Measurements from ENCODE around the gene C16orf78.
"Not testable (repeated sequence)": the region's sequence is repeated elsewhere in the genome, so short reads cannot be mapped to it uniquely, and the experiment has no call there.

C16orf78 gene

DNA sequence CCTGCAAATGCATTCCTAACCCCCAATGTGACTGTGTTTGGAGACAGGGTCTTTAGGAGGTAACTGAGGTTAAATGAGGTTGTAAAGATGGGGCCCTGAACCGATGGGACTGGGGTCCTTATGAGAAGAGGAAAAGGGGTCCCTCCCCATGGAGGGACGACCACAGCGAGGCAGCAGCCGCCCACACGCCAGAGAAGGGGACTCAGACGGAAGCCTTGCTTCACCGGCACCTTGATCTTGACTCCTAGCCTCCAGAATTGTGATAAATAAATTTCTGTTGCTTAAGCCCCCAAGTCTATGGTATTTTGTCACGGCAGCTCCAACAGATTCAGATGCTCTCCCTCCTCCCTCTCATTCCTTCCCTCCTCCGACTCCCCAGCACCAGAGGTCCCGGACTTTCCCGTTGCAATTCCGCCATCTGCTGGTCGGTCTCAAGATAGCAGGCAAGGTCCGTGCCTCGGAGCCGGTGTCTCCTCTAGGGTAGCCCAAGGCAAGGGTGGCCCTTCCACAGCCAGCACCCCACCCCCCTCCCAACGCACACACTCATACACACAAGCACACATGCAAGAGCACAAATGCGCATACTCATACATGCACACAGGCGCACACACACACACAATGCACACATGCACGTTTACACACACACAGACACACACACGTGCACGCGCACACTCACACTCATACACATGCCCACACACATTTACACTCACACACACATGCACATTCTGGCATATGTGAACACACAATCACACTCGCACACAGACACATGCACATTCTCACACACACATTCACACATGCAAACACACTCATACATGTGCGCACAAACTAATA is 23.1 kb upstream of the C16orf78 start:
- DNase-seq: peak; percentile 2

DNA sequence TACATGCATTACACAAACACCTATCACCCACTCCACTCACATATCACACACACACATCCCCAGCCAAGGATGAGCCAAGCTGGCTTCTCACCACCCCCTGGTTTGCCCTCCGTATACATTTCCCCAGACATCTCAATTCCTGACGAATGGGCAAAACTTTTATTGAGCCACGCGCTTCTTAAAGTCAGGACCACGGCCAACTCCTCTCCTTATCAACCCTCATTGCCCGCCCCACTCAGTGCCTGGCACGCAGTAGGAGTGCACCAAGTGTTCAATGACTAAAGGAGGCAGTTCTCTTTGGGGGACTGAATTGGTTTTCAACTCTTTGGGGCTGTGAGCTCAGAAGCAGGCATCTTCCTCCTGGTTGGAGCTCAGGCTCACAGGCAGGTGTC is 22.5 kb upstream of the C16orf78 start:
- no peak for DNase-seq

DNA sequence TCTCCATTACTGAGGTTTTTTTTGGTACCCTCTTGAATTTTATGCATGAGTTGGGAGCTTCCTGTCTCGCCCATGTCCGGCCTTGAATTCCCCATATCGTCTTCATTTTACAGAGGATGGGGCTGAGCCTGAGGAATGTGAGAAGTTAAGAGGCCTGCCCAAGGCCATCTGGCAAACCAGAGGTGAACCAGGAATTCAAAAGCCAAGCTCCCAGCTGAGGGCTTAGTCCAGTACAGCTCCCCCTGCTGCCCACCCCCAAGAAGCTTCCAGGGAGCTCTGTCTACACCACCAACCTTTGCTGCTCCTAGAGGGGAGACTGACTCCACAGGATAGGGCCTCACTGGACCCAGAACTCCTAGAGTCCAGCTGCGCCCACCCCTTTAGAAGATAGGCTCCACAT is 20.7 kb upstream of the C16orf78 start:
- no peak for DNase-seq

DNA sequence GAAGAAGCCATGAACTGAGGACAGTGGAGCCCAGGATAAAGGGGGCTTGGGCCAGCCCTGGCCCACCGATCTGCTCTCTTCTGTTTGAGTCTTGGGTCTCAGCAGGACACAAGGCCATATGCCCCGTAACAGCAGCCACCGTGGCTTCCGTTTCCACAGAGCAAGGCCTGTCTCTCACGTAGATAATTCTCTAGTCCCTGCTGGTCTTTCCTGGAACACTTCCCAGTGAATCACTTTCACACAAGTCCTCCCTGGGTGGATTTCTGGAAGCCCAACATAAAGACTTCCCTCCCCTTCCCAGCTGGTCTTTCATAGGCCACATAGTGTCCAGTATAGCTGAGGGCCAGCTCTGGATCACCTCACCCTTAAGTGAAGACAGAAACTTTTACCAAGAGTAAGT is 19.9 kb upstream of the C16orf78 start:
- DNase-seq: no peak

DNA sequence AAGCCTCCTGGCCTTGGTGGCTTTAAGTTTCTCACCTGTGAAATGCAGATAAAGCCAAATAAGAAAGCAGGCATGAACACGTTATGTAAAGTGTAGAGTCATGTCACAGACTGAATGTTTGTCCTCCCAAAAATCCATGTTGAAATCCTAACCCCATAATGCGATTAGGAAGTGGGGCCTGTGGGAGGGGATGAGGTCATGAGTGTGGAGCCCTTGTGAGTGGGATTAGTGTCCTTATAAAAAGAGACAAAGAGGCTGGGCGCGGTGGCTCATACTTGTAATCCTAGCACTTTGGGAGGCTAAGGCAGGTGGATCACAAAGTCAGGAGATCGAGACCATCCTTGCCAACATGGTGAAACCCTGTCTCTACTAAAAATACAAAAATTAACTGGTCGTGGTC is 19.5 kb upstream of the C16orf78 start:
- no peak for DNase-seq

DNA sequence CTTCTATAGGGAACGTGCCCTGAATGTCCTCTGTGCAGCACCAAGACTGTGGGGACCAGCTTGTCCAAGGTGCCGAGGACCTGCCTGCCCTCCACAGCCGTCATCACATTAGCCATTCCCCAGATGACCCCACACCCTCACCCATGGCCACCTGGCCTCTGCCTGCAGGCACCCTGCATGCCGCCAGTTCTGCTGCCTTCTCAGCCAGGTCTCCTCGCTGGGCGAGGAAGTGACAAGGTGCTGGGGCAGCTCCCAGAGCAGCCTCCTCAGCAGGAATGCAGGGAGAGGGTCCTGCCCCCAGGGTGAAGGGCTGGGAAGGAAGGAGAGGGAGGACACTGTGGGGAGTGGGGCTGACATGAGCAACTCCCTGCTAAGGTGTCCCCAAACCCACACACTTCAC is 18.6 kb upstream of the C16orf78 start:
- DNase-seq: no peak

DNA sequence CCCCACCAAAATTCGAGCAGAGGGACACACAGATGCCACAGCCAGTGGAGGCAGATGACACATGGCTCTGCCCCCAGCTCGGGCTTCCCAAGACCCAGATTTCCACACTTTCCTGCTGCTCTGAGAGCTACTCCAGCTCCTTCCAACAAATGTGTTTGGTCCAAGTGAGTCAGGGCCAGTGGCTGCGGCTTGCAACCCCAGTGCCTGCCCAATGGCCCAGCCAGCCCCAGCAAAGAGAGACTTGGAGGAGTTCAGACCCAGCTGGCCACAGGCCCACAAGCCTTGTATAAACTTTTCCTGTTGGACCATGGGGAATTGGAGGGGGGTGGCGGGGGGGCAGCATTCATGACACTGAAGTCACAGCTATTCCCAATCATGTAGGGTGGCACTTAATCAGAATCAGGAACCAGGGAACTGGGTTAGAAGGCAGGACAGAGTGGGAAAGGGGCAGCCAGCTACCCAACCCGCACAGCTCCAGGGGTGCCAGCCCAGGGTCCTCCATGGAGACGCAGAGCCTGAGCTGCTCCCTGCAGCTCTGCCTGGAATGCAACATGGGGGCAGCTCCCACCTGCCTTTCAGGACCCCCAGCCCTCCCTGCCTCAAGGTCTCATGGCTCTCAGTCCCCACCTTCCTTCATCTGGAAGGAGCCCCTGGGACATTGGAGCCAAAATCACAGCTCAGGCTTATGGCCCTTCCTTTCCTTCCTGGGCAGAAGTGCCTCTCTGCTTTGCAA is 17.5 kb upstream of the C16orf78 start:
- DNase-seq: no peak

DNA sequence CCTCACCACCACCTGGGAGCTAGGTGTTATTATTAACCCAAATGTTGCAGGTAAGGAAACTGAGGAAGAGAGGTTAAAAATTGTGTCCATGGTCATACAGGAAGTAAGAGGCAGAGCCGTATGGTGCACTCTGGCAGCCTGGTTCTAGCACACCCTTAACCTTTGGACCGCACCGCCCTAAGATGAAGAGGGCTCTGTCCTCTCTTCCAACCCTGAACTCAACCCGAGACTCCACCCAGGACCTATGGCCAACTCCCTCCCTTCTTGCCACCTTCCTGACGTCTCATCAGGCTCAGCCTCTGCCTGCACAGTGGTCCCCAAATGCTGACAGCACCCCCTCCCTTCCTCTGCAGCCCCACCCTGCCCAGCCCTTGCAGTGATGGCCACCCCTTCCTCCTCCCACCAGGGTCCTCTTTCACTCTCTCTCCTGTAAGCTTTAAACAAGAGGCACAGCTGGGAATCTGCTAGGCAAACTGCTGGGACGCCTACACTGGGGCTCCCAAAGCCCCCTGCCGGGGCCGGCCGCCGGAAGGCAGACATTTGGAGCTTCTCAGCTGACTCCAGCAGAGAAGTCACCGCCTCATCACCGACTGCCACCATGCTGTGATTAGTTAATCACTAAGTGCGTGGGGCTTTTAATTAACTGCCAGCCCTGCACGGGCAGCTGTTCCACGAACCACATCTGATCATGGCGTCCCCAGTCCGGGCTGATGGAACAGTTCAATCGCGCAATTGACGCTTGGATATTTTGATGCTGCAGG is 16.7 kb upstream of the C16orf78 start:
- no peak for DNase-seq

DNA sequence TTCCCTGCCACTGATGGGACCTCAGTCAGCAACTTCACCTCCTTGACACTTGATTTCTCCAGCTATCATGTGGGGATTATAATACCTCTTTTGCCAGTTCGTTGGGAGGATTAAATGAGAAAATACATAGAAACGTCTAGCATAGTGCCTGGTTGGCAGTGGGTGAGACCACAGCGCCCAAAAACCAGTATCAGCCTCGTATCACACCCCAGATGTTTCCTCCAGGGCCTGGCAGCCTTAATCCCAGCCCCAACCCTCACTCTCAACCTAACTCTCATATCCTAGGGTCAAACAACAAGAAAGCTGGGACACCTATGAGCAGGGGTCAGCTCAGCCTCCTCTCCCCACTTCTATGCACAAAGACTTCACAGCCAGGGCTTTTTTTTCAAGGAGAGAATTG is 14.0 kb upstream of the C16orf78 start:
- no peak for DNase-seq

DNA sequence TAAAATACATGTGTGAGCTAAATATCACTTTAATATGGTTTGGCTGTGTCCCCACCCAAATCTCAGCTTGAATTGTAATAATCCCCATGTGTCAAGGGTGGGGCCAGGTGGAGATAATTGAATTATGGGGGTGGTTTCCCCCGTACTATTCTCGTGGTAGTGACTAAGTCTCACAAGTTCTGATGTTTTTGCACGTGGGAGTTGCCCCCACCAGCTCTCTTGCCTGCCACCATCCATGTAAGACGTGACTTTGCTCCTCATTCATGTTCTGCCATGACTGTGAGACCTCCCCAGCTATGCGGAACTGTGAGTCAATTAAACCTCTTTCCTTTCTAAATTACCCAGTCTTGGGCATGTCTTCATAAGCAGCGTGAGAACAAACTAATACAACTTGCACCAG is 11.9 kb upstream of the C16orf78 start:
- not testable (repeated sequence) for DNase-seq

DNA sequence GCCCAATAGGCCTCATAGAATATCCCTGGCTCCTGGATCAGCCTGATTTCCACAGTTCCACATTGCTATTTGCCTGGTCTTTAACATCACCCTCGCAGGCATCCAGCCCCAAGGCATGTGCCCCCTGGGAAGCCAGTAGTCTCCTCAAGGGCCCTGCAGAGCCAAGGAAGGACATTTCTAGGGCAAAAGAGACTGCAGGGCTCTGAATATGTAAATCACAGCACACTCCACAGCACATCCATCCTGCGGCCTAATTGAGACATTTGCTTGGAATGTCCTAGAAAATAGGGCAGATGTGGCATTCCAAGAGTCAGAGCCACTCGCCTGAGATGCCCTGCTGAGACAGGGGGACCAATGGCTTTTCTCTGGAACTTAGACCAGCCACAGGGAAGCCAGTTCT is 11.4 kb upstream of the C16orf78 start:
- DNase-seq: no peak

DNA sequence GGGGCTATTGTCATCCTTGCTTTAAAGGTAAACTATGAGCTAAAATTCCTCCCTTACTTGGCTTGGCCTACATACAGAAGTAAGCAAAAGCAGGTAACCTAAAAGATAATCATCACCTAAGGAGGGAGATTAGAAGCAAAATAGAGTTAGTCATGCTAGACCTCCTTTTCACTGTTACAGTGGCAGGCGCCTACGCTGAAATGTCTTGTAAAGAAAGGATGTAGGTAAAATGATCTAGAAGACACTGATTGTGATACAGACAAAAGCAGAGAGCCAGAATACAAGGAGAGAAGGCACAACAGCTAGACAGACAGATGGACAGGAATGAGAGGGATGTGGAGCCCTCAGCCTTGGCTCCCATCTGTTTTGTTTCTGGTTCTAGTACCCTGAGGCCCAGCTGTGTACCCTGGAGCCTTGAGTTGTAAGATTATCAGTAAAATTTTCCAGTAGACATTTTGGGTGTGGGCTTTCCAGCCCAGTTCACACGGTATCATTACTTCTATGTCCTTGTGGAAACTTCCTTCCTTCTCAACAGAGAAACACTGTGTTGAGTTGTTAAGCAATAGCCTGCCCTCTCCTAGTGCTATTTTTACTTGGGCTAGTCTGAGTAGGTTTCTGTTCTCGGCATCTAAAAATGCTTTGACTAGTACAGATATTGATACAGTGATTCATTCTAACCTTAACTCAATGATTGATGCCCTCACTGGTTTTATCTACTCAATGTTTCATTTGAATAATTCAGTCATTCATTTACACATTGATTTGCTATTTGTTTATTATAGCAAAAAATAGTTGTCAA is 7.7 kb upstream of the C16orf78 start:
- no peak for DNase-seq

DNA sequence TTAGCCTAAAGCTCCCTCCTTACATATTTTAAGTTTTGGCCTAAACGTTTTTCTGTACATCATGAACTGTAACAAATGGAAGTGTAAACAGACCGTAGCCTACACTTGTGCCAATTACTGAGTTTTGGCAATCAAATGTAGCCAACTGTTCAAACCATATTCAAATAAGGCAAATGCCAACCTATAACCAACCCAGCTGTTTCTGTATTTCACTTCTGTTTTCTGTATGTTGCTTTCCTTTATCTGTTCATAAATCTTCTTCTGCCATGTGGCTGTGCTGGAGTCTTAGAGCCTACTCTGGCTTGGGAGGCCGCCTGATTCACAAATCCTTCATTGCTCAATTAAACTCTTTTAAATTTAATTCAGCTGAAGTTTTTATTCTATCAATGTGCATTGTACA is 6.9 kb upstream of the C16orf78 start:
- no peak for DNase-seq

DNA sequence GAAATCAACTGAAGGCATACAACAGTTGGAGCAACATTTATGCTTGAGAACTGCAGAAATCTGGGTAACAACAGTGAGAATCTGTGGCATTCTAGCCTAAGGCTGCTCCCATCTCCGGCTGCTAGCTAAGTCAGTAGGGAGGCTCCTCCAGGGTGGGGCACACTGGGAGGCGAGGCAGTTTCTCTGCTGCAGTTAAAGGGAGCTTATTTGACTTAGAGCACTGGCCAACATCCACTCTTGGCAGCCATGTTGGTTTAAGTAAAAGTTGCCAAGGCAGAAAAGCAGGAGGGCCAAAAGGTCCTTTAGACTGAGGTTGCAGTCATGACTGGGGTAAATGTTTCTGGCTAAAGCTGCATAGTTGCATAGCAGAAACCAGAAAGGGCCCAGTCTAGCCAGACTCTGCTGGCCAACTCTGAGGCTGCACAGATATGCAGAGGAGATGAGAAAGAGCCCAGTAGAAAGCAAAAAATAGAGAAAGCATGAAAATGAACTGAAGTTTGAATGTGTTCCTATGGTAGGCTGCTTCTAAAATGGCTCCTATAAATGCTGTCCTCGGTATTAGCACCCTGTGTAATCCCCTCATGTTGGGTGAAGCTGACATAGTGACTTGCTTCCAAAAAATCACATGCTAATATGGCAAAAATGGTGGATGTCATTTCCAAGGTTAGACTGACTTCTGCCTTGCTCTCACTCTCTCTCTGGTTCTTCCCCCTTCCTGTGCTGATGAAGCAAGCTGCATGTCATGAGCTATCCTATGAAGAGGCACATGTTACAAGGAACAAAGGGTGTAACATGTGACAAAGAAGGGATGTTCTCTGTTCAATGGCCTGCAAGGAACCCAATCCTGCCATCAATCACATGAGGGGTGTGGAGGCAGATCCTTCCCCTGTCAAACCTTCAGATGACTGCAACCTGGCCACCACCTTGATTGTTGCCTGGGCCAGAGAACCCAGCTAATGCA is 3.7 kb upstream of the C16orf78 start:
- DNase-seq: no peak

DNA sequence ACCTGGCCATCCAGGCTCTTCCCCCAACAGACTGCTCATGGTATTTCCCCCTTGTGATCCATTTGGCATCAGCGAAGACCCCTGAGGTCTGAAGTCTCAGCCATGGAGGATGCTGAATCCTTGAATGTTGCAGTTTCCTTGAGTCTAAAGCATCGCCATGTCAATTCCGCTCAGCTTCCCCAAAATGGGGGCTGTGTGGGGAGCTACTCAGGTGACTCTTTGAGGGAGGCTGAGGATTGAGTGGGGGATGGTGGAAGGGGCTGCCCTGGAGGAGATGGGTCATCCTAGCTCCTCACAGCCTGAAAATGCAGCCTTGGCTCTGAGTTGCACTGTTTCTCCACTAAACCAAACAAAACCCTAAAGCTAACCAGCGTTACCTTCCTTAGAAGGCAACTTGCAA is 2.6 kb downstream of the C16orf78 start:
- DNase-seq: no peak

DNA sequence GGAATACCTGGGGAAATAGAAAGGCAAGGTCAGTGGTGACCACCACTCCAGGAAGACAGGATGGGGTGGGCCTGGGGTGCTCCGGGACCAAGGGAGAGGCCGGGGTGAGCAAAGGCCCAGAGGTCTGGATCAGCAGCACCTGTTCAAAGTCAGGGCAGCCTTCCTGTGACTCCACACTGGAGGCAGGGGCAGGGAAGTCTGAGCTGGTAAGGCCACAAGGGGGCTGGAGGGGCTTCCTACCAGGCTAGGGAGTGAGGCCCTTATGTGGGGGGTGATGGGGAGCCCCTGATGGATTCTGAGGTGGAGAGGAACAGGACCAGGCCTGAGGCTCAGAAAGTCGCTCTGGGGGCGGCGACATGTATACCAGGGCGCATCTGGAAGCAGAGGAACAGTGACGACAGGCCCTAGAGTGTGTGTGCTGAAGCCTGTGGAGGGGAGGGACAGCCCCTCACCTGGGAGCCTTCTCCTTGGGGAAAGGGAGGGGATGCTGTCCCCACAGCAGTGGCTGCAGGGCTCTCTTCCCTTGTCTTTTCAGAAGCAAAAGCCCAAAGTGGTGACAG is 3.7 kb downstream of the C16orf78 start:
- no peak for DNase-seq

DNA sequence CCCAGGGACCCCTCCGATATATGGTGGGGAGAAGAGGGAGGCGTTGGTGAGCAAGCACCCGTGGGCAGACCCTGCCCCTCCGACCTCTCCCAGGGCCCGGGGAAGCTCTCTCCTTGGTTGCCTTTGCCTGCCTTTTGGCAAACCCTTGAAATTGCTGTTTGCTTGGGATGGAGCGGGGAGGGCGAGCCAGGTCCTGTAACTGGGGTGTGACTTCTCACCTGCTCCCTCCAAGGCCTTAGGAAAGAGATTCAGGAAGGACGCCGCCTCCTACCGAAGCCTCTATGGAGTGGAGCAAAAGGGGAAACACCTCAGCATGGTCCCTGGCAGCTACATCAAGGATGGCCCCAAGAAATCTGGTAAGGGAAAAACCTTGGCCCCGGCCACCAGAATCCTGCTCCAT is 4.6 kb downstream of the C16orf78 start:
- no peak for DNase-seq

DNA sequence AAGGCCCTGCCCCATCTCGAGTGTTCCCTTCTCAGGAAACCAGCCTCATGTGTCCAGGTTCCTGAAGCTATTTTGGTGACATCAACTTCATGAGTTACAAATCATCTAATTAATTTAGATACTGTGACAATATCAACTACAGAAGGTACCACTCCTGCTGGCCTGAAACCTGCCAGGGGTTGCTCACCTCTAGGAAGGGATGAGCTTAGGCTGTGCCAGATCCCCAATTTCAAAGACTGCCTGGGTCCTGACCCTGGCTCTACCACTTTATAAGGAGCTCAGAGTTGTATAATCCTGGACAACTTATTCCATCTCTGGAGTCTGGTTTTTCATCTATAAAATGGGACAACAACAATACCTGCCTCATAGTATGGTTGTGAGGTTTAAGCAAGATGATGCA is 5.2 kb downstream of the C16orf78 start:
- DNase-seq: no peak

DNA sequence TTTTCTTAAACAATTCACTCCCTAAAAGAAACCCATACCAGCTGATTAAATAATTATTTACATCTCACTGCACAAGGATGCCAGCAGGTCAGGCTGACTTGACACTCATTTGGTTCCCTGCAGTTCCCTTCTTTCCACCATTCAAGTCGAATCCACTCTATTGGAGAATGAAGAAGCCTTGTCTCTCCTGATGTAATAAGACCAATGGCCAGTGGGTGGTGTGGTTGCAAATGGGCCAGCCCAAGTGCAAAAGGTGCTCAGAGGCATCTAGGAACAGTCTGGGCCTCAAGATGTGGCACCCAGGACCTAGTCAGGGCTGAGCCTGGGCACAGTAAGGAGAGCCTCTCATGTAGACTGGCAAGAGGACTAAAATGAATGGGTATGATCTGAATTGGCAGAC is 9.3 kb downstream of the C16orf78 start:
- no peak for DNase-seq

DNA sequence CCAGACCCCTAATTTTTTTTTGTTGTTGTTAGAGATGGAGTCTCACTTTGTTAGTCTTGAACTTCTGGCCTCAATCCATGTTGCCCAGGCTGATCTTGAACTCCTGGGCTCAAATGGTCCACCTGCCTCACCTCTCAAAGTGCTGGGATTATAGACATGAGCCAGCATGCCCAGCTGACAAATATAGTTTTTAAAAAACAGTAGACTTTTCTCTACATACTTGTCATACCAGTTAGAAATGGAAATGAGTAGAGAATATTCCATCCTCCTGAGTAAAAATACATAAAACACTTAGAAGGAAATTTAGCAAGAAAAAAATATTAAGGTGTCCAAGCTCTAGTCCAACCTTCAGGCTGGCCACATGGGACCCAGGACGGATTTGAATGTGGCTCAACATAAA is 21.4 kb downstream of the C16orf78 start:
- DNase-seq: no peak

DNA sequence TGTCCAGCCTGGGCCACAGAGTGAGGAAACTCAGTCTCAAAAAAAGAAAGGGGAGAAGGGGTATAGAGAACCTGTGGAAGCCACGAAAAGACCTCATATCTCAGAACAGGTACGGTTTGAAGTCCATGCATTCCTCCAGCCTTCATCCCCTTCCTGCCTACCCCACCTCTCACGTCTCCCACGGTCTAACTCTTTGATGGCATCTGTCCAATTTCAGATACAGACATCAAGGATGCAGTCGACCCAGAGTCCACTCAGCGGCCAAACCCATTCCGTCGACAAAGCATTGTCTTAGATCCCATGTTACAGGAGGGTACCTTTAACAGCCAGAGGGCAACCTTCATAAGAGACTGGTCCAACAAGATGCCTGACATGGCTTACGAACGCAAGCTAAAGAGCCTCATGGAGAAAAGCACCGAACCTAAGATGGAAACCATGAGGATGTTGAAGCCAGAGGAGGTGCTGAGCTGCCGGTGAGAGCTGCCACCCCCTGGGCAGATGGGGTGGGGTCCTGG is 22.7 kb downstream of the C16orf78 start:
- no peak for DNase-seq
